Measurements from ENCODE around the gene RHBDL2. TPM values are rescaled to one million over a fixed set of nuclear protein-coding genes. Genes with fewer than 3 reads are reported as not detected.

The RHBDL2 gene
- total and polyA plus RNA-seq, 9 of the 15 experiments (the other 6 are each of a cell fraction or from before 2014, with no cell fraction given): not detected

DNA sequence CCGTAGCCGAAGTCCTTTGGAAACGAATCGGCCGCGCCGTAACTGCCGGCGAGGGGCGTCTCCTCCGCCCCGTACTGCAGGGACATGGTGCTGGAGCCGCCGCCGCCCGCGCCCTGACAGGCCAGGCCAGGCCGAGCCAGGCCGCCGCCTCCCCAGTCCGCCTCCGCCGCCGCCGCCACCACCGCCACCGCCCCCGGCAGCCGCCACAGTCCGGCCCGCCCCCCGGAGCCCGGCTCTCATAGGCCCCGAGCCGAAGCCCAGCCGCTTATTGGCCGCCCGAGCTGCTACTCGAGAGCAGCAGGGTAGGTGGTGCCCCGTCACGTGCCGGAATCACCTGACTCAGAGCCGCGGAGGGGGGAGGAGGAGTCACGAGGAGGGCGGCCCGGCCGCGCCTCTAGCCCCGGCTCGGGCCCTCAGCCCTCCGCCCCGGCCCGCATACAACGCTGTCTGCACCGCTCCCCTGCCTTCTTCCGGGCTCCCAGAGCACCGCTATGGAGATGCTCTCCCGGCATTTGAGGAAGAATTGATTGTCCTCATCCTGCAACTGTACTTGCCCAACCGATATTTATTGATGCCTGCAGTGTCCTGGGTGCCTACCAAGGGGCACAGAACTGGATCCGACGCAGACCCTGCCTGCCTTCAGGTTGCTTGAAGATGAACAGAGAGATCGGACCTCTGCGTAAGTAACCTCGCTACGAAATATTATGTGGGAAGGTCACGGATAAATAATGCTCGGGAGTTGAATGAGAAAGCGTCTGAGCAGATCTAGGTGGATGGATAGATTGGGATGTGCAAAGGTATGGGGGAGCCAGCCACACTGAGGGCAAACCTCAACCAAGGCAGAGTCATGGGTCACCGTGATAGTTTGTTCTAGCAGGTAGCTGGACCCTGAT lies 81.8 kb downstream of the RHBDL2 start, which contains the start of gene RRAGC (continued):
- TF ChIP-seq, protein P1, sequence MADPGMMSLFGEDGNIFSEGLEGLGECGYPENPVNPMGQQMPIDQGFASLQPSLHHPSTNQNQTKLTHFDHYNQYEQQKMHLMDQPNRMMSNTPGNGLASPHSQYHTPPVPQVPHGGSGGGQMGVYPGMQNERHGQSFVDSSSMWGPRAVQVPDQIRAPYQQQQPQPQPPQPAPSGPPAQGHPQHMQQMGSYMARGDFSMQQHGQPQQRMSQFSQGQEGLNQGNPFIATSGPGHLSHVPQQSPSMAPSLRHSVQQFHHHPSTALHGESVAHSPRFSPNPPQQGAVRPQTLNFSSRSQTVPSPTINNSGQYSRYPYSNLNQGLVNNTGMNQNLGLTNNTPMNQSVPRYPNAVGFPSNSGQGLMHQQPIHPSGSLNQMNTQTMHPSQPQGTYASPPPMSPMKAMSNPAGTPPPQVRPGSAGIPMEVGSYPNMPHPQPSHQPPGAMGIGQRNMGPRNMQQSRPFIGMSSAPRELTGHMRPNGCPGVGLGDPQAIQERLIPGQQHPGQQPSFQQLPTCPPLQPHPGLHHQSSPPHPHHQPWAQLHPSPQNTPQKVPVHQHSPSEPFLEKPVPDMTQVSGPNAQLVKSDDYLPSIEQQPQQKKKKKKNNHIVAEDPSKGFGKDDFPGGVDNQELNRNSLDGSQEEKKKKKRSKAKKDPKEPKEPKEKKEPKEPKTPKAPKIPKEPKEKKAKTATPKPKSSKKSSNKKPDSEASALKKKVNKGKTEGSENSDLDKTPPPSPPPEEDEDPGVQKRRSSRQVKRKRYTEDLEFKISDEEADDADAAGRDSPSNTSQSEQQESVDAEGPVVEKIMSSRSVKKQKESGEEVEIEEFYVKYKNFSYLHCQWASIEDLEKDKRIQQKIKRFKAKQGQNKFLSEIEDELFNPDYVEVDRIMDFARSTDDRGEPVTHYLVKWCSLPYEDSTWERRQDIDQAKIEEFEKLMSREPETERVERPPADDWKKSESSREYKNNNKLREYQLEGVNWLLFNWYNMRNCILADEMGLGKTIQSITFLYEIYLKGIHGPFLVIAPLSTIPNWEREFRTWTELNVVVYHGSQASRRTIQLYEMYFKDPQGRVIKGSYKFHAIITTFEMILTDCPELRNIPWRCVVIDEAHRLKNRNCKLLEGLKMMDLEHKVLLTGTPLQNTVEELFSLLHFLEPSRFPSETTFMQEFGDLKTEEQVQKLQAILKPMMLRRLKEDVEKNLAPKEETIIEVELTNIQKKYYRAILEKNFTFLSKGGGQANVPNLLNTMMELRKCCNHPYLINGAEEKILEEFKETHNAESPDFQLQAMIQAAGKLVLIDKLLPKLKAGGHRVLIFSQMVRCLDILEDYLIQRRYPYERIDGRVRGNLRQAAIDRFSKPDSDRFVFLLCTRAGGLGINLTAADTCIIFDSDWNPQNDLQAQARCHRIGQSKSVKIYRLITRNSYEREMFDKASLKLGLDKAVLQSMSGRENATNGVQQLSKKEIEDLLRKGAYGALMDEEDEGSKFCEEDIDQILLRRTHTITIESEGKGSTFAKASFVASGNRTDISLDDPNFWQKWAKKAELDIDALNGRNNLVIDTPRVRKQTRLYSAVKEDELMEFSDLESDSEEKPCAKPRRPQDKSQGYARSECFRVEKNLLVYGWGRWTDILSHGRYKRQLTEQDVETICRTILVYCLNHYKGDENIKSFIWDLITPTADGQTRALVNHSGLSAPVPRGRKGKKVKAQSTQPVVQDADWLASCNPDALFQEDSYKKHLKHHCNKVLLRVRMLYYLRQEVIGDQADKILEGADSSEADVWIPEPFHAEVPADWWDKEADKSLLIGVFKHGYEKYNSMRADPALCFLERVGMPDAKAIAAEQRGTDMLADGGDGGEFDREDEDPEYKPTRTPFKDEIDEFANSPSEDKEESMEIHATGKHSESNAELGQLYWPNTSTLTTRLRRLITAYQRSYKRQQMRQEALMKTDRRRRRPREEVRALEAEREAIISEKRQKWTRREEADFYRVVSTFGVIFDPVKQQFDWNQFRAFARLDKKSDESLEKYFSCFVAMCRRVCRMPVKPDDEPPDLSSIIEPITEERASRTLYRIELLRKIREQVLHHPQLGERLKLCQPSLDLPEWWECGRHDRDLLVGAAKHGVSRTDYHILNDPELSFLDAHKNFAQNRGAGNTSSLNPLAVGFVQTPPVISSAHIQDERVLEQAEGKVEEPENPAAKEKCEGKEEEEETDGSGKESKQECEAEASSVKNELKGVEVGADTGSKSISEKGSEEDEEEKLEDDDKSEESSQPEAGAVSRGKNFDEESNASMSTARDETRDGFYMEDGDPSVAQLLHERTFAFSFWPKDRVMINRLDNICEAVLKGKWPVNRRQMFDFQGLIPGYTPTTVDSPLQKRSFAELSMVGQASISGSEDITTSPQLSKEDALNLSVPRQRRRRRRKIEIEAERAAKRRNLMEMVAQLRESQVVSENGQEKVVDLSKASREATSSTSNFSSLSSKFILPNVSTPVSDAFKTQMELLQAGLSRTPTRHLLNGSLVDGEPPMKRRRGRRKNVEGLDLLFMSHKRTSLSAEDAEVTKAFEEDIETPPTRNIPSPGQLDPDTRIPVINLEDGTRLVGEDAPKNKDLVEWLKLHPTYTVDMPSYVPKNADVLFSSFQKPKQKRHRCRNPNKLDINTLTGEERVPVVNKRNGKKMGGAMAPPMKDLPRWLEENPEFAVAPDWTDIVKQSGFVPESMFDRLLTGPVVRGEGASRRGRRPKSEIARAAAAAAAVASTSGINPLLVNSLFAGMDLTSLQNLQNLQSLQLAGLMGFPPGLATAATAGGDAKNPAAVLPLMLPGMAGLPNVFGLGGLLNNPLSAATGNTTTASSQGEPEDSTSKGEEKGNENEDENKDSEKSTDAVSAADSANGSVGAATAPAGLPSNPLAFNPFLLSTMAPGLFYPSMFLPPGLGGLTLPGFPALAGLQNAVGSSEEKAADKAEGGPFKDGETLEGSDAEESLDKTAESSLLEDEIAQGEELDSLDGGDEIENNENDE (IDR thresholded peaks at IDR 0.05; ENCODE audit: low read depth, low read length): no peak
- no peak for TF ChIP-seq NR2F6 (CRISPR knock-in tag; IDR thresholded peaks at IDR 0.05)
- no peak for TF ChIP-seq MCM2 (IDR thresholded peaks at IDR 0.05; ENCODE audit: low read depth)
- TF ChIP-seq TAL1 (IDR thresholded peaks at IDR 0.05): no peak
- TF ChIP-seq, protein P2, sequence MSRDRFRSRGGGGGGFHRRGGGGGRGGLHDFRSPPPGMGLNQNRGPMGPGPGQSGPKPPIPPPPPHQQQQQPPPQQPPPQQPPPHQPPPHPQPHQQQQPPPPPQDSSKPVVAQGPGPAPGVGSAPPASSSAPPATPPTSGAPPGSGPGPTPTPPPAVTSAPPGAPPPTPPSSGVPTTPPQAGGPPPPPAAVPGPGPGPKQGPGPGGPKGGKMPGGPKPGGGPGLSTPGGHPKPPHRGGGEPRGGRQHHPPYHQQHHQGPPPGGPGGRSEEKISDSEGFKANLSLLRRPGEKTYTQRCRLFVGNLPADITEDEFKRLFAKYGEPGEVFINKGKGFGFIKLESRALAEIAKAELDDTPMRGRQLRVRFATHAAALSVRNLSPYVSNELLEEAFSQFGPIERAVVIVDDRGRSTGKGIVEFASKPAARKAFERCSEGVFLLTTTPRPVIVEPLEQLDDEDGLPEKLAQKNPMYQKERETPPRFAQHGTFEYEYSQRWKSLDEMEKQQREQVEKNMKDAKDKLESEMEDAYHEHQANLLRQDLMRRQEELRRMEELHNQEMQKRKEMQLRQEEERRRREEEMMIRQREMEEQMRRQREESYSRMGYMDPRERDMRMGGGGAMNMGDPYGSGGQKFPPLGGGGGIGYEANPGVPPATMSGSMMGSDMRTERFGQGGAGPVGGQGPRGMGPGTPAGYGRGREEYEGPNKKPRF (IDR thresholded peaks at IDR 0.05; ENCODE audit: low read depth, low read length): no peak

All from K562 (cell line).